ENCODE data around the gene QRICH2. TPM values are rescaled to one million over a fixed set of nuclear protein-coding genes. Genes with fewer than 3 reads are reported as not detected.

Gene QRICH2
- polyA plus RNA-seq, 1 donor, result 5.6 TPM

Other genes with a start within 250 kb of the QRICH2 start
- 86.8 TPM for gene SRP68, start 235.8 kb downstream of the QRICH2 start, polyA plus RNA-seq (ENCODE audit: insufficient read length)
- gene GALR2, start 233.5 kb downstream of the QRICH2 start, polyA plus RNA-seq (ENCODE audit: insufficient read length), result not detected
- 10.4 TPM for gene ZACN, start 229.1 kb downstream of the QRICH2 start, polyA plus RNA-seq (ENCODE audit: insufficient read length)
- gene EXOC7, start 204.5 kb downstream of the QRICH2 start, polyA plus RNA-seq (ENCODE audit: insufficient read length), result 84.2 TPM
- gene FOXJ1, start 167.0 kb downstream of the QRICH2 start, polyA plus RNA-seq (ENCODE audit: insufficient read length), result not detected
- gene RNF157, start 67.8 kb downstream of the QRICH2 start, polyA plus RNA-seq (ENCODE audit: insufficient read length), result 15.4 TPM
- 27.3 TPM for gene UBALD2, start 42.9 kb downstream of the QRICH2 start, polyA plus RNA-seq (ENCODE audit: insufficient read length)
- 36.3 TPM for gene PRPSAP1, start 45.6 kb upstream of the QRICH2 start, polyA plus RNA-seq (ENCODE audit: insufficient read length)
- 2.3 TPM for gene SPHK1, start 76.3 kb upstream of the QRICH2 start, polyA plus RNA-seq (ENCODE audit: insufficient read length)
- gene UBE2O, start 144.9 kb upstream of the QRICH2 start, polyA plus RNA-seq (ENCODE audit: insufficient read length), result 18.8 TPM
- gene AANAT, start 159.3 kb upstream of the QRICH2 start, polyA plus RNA-seq (ENCODE audit: insufficient read length), result 0.36 TPM
- 10.1 TPM for gene RHBDF2, start 193.1 kb upstream of the QRICH2 start, polyA plus RNA-seq (ENCODE audit: insufficient read length)
- gene CYGB, start 229.4 kb upstream of the QRICH2 start, polyA plus RNA-seq (ENCODE audit: insufficient read length), result 22.7 TPM
- gene PRCD, start 231.8 kb upstream of the QRICH2 start, polyA plus RNA-seq (ENCODE audit: insufficient read length), result 4.6 TPM